Measurements from ENCODE around the gene SESTD1. TPM values are rescaled to one million over a fixed set of nuclear protein-coding genes. Genes with fewer than 3 reads are reported as not detected.
"Not testable (repeated sequence)": the region's sequence is repeated elsewhere in the genome, so short reads cannot be mapped to it uniquely, and the experiment has no call there.

Gene SESTD1
- total RNA-seq, 2 experiments from 2014 or later = 2.6 to 2.8 TPM

DNA sequence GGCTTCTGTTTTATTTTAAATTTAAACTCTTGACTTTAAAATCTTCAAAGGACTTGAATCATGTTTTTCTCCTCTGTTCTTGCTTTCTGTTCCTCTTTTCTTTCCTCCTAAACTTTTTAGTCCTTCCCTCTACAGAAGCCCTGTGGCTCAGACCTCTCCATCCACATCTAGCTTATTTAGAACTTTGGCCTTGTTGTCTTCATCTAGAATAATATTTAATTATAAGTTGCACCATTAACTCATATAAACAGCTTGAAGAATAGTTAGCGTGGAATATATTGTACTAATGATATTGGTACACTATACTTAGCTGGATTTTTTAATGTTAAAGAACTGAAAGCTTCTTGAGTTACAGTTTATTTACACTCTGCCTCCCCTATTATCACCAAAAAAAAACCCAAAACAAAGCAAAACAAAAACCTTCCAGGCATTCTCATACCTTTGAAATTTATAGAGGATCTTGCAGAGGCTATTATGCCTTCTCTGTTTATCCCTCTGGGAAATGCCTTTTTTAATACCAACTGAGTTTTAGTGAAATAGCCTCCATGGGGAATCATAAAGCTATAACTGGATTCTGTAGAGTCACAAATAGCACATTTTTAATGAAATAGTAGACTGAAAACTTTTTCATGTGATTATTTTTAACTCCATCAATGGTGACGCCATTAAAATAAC lies 205.5 kb downstream of the SESTD1 start:
- CTCF ChIA-PET = no interaction called here
- POLR2A ChIA-PET = no interaction called here

DNA sequence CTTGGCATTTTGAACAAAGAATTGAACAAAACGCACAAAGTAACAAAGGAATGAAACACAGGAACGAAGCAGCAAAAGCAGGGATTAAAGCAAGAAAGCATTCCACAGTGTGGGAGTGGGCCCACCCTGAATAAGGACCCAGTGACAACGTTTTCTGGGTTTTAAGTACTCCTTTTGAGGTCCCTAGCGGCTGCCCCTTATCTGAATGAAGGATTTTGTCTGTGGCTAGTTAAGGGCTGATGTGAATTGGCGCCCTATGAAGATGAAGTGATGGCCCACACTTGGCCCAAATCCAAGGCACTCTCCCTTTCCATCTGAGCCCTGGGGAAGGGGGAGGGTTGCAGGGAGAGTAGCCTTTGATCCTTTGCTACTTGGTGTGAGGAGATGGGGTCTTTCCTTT lies 206.9 kb downstream of the SESTD1 start:
- ChIA-PET POLR2A (no interaction called here), CTCF (no interaction called here)

DNA sequence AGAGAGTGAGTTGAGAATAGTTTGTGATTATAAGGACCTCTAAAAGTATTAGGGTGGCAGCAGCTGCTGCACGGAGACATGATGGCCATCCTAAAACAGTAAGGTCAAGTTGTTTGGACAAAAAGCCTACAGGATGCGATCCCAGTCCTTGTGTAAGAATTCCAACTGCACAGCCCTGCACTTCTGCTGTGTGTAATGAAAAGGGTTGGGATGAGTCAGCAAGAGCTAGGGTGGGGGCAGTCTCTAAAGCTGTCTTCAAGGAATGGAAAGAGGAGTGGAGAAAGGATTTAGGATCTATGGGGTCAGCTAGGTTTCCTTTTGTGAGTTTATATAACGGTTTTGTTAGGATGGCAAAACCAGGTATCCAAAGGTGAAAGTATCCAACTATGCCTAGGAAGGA lies 211.1 kb downstream of the SESTD1 start:
- POLR2A ChIA-PET, CTCF ChIA-PET: not testable (repeated sequence)

Other genes with a start within 250 kb of the SESTD1 start
- gene CCDC141, start 214.7 kb downstream of the SESTD1 start, total RNA-seq = 1 to 10 TPM; 1.1 to 1.5 TPM

Data from activated CD8-positive, alpha-beta memory T cell treated with anti-CD3 and anti-CD28 coated beads for 36 hours (primary cell).